MM.1S (cell line): ENCODE measurements around the gene INTS15.

Source experiments
- DNase-seq: peaks from one replicate; pipeline ENCODE4 v3.0.0-alpha.2; 2015
- H2AFZ ChIP-seq: fragments of 300-600 bp; sonication (generic); 2 replicates; pipeline ENCODE4 v1.6.0; 2016; ENCODE audit warnings: antibody characterized with exemption, low read length
- H3F3A ChIP-seq: fragments of 300-600 bp; sonication (generic); 2 replicates; pipeline ENCODE4 v1.6.1; 2016; ENCODE audit warnings: mild to moderate bottlenecking, antibody characterized with exemption, low read length, moderate library complexity, mixed read lengths; ENCODE audit not compliant: insufficient read depth
- H3K27ac ChIP-seq: fragments of 300-600 bp; sonication (generic); 2 replicates; pipeline ENCODE4 v1.5.1; 2016; ENCODE audit warnings: mild to moderate bottlenecking, low read length
- H3K27me3 ChIP-seq: fragments of 300-600 bp; sonication (generic); replicated peaks from 2 replicates; pipeline ENCODE4 v1.6.0; 2016; ENCODE audit warnings: low read length; ENCODE audit not compliant: insufficient read depth
- H3K36me3 ChIP-seq: fragments of 300-600 bp; sonication (generic); replicated peaks from 2 replicates; pipeline ENCODE4 v1.6.1; 2016; ENCODE audit warnings: mild to moderate bottlenecking, low read length, mixed read lengths; ENCODE audit not compliant: insufficient read depth
- H3K4me1 ChIP-seq: fragments of 300-600 bp; sonication (generic); 2 replicates; pipeline ENCODE4 v1.6.1; 2016; ENCODE audit warnings: low read length, mixed read lengths
- H3K4me2 ChIP-seq: fragments of 300-600 bp; sonication (generic); 2 replicates; pipeline ENCODE4 v1.6.0; 2016; ENCODE audit warnings: low read depth, low read length
- H3K4me3 ChIP-seq: fragments of 300-600 bp; sonication (generic); 2 replicates; pipeline ENCODE4 v1.5.1; 2016; ENCODE audit warnings: low read length, mixed read lengths
- H3K79me2 ChIP-seq: fragments of 300-600 bp; sonication (generic); 2 replicates; pipeline ENCODE4 v1.6.1; 2016; ENCODE audit warnings: mixed run types, low read length, mixed read lengths
- H3K9ac ChIP-seq: fragments of 300-600 bp; sonication (generic); 2 replicates; pipeline ENCODE4 v1.6.1; 2016; ENCODE audit warnings: low read length, mixed read lengths
- H3K9me2 ChIP-seq: fragments of 300-600 bp; sonication (generic); replicated peaks from 2 replicates; pipeline ENCODE4 v1.6.1; 2016; ENCODE audit warnings: mild to moderate bottlenecking, low read length, mixed read lengths; ENCODE audit not compliant: insufficient read depth
- H3K9me3 ChIP-seq: fragments of 300-600 bp; sonication (generic); replicated peaks from 2 replicates; pipeline ENCODE4 v1.6.1; 2016; ENCODE audit warnings: mild to moderate bottlenecking, low read length, mixed read lengths; ENCODE audit not compliant: insufficient read depth
- H4K20me1 ChIP-seq: fragments of 300-600 bp; sonication (generic); 2 replicates; pipeline ENCODE4 v1.6.1; 2016; ENCODE audit warnings: mild to moderate bottlenecking, low read length, moderate library complexity, mixed read lengths; ENCODE audit not compliant: insufficient read depth
- EZH2 ChIP-seq: fragments of 300-600 bp; sonication (generic); optimal IDR thresholded peaks from 2 replicates; pipeline ENCODE3; 2017; ENCODE audit warnings: low read depth, mild to moderate bottlenecking, antibody characterized with exemption, low read length, mixed read lengths
- EZH2phosphoT487 ChIP-seq: fragments of 300-600 bp; sonication (generic); IDR thresholded peaks from 2 replicates; pipeline ENCODE4 v1.6.1; 2018; ENCODE audit warnings: antibody characterized with exemption, low read length
- TF ChIP-seq, protein P1 (sequence below): fragments of 300-600 bp; sonication (generic); IDR thresholded peaks from 2 replicates; pipeline ENCODE4 v1.5.1; 2016; ENCODE audit warnings: antibody characterized with exemption, low read length, mixed read lengths

INTS15 gene

GRCh38 chr7:6616854-6617643, 27.2 kb downstream of the INTS15 start:
- no peak overlapping the region for H2AFZ ChIP-seq
- H3K79me2 ChIP-seq: no peaks in the 10 kb centered on the region
- peaks cover 22% of the 10 kb centered on the region for H3K4me1 ChIP-seq
- no peaks in the 10 kb centered on the region for H3K27me3 ChIP-seq
- H4K20me1 ChIP-seq: no peaks in the 10 kb centered on the region
- no peaks in the 10 kb centered on the region for H3K9me2 ChIP-seq
- no peak overlapping the region for H3K4me3 ChIP-seq
- no peak overlapping the region for H3K4me2 ChIP-seq
- H3K9me3 ChIP-seq: no peaks in the 10 kb centered on the region
- no peak for DNase-seq
- no peak overlapping the region for H3K27ac ChIP-seq
- 0 out of 2 replicates have a peak, but pooled peaks cover 6% of the 10 kb centered on the region for H3F3A ChIP-seq
- TF ChIP-seq, protein P1, sequence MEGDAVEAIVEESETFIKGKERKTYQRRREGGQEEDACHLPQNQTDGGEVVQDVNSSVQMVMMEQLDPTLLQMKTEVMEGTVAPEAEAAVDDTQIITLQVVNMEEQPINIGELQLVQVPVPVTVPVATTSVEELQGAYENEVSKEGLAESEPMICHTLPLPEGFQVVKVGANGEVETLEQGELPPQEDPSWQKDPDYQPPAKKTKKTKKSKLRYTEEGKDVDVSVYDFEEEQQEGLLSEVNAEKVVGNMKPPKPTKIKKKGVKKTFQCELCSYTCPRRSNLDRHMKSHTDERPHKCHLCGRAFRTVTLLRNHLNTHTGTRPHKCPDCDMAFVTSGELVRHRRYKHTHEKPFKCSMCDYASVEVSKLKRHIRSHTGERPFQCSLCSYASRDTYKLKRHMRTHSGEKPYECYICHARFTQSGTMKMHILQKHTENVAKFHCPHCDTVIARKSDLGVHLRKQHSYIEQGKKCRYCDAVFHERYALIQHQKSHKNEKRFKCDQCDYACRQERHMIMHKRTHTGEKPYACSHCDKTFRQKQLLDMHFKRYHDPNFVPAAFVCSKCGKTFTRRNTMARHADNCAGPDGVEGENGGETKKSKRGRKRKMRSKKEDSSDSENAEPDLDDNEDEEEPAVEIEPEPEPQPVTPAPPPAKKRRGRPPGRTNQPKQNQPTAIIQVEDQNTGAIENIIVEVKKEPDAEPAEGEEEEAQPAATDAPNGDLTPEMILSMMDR: no peak
- no peak for TF ChIP-seq EZH2phosphoT487
- no peak overlapping the region for H3K9ac ChIP-seq
- H3K36me3 ChIP-seq: no peaks in the 10 kb centered on the region

DNA sequence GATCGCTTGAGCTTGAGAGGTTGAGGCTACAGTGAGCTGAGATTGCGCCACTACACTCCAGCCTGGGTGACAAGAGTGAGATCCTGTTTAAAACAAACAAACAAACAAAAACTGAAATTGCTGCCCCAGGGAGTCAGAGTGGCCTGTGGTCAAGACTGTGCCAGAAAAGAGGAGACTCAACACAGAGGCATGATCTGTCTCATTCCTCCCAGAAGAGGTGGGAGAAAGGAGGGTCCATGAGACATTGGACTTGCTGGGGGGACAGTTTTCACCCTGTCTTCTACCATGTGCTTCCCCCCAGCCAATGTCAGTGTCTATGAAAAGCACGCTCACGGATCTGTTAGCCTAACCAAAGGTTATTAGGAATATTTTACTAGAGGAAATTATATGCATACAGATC, 28.8 kb downstream of the INTS15 start:
- H3K79me2 ChIP-seq: no peaks in the 10 kb centered on the region
- no peaks in the 10 kb centered on the region for H3K27me3 ChIP-seq
- no peak overlapping the region for H2AFZ ChIP-seq
- no peaks in the 10 kb centered on the region for H4K20me1 ChIP-seq
- H3K4me2 ChIP-seq: no peak overlapping the region
- H3K9me2 ChIP-seq: no peaks in the 10 kb centered on the region
- TF ChIP-seq EZH2 (no peak), EZH2phosphoT487 (no peak)
- TF ChIP-seq, protein P1: no peak
- no peak for DNase-seq
- no peak overlapping the region for H3K9ac ChIP-seq
- H3K36me3 ChIP-seq: no peaks in the 10 kb centered on the region
- H3K4me3 ChIP-seq: no peak overlapping the region
- H3F3A ChIP-seq: 0 out of 2 replicates have a peak, but pooled peaks cover 6% of the 10 kb centered on the region
- H3K27ac ChIP-seq: no peak overlapping the region
- no peaks in the 10 kb centered on the region for H3K9me3 ChIP-seq
- H3K4me1 ChIP-seq: peaks cover 22% of the 10 kb centered on the region

- H3K27ac ChIP-seq: no peak overlapping the region
- no peaks in the 10 kb centered on the region for H3K9me3 ChIP-seq
- no peaks in the 10 kb centered on the region for H3K79me2 ChIP-seq
- peaks cover 31% of the 10 kb centered on the region for H3K4me1 ChIP-seq
- H3K9ac ChIP-seq: no peak overlapping the region
- H3K4me2 ChIP-seq: peak overlapping the region; percentile 7
- DNase-seq: peak; percentile 76
- H3K27me3 ChIP-seq: no peaks in the 10 kb centered on the region
- TF ChIP-seq, protein P1: no peak
- TF ChIP-seq EZH2: no peak
- TF ChIP-seq EZH2phosphoT487: no peak
- no peak overlapping the region for H2AFZ ChIP-seq
- H3K9me2 ChIP-seq: no peaks in the 10 kb centered on the region
- no peak overlapping the region for H3K4me3 ChIP-seq
- H3F3A ChIP-seq: 0 out of 2 replicates have a peak, but pooled peaks cover 6% of the 10 kb centered on the region
- no peaks in the 10 kb centered on the region for H4K20me1 ChIP-seq
- H3K36me3 ChIP-seq: no peaks in the 10 kb centered on the region
Observed at GRCh38 chr7:6619961-6620360, 30.1 kb downstream of the INTS15 start.
